HG03139 (cell line): Measurements from ENCODE around the gene PKP4.
"Not testable (repeated sequence)": the region's sequence is repeated elsewhere in the genome, so short reads cannot be mapped to it uniquely, and the experiment has no call there.

ENCODE experiments used
- ATAC-seq: cut with Tn5 transposase; IDR thresholded peaks from one replicate; pipeline ENCODE4 v1.9.1; 2021; ENCODE audit not compliant: unreplicated experiment

PKP4 gene

GRCh38 chr2:158671360-158672245, 214.9 kb downstream of the PKP4 start:
- ATAC-seq = no peak

- ATAC-seq = no peak
These were observed 219.5 kb downstream of the PKP4 start for GRCh38 chr2:158676295-158676694.

- ATAC-seq = no peak
These were observed 219.9 kb downstream of the PKP4 start for GRCh38 chr2:158676696-158677095.

GRCh38 chr2:158677542-158677941, 220.8 kb downstream of the PKP4 start:
- no peak for ATAC-seq

GRCh38 chr2:158681816-158682215, 225.1 kb downstream of the PKP4 start:
- no peak for ATAC-seq

GRCh38 chr2:158685646-158686045, 228.9 kb downstream of the PKP4 start:
- no peak for ATAC-seq

GRCh38 chr2:158686210-158686691, 229.5 kb downstream of the PKP4 start:
- ATAC-seq = no peak

- ATAC-seq = no peak
These were observed 230.6 kb downstream of the PKP4 start for GRCh38 chr2:158687315-158687714.

GRCh38 chr2:158688721-158689120, 232.0 kb downstream of the PKP4 start:
- ATAC-seq = no peak

- ATAC-seq = no peak
These were observed 232.6 kb downstream of the PKP4 start for GRCh38 chr2:158689391-158689790.

- no peak for ATAC-seq
These were observed 234.1 kb downstream of the PKP4 start for GRCh38 chr2:158690823-158691222.

- no peak for ATAC-seq
These were observed 234.9 kb downstream of the PKP4 start for GRCh38 chr2:158691619-158692018.

GRCh38 chr2:158692372-158693103, 235.8 kb downstream of the PKP4 start:
- no peak for ATAC-seq

GRCh38 chr2:158693476-158693875, 236.7 kb downstream of the PKP4 start:
- no peak for ATAC-seq

- ATAC-seq = no peak
These were observed 238.6 kb downstream of the PKP4 start for GRCh38 chr2:158695305-158695704.

- ATAC-seq = not testable (repeated sequence)
These were observed 239.0 kb downstream of the PKP4 start for GRCh38 chr2:158695744-158696143.

GRCh38 chr2:158699323-158699722, 242.6 kb downstream of the PKP4 start:
- no peak for ATAC-seq

- ATAC-seq = no peak
These were observed 244.3 kb downstream of the PKP4 start for GRCh38 chr2:158701101-158701500.

GRCh38 chr2:158702740-158703139, 246.0 kb downstream of the PKP4 start:
- ATAC-seq = no peak

- not testable (repeated sequence) for ATAC-seq
These were observed 248.1 kb downstream of the PKP4 start for GRCh38 chr2:158704724-158705465.

- ATAC-seq = no peak
These were observed 256.2 kb downstream of the PKP4 start for GRCh38 chr2:158712791-158713522.
